Measurements from ENCODE around the gene SEMA6A.

SEMA6A gene

GRCh38 chr5:116396476-116397099 is 178.0 kb downstream of the SEMA6A start:
- no peak for FAIRE-seq

DNA sequence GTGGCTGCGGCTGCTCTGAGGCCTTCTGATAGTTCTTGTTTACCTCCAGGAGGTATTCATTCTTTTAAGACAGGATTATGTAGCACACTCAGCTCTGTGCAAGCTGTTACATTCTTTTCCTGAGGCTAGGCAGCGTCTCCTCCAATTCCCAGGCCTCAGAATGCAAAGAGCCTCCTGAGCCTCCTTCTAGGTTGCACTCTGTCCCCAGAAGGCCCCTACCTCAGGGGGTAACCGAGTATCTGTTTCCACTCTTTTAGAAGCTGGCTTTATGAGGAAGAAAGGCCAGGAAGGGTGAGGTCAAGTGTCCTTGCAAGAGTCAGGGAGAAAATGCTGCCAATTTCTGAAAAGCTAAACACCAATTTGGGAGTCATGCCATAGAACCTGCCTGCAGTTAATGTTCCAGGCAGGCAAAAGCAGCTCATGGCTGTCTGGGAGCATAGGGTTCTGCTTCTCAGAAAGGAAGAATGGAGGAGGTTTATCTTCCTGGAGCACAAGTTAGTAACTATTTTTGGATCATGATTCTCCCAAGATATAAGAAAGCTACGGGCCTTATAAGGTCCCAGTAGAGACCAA is 178.9 kb downstream of the SEMA6A start:
- FAIRE-seq, result no peak

DNA sequence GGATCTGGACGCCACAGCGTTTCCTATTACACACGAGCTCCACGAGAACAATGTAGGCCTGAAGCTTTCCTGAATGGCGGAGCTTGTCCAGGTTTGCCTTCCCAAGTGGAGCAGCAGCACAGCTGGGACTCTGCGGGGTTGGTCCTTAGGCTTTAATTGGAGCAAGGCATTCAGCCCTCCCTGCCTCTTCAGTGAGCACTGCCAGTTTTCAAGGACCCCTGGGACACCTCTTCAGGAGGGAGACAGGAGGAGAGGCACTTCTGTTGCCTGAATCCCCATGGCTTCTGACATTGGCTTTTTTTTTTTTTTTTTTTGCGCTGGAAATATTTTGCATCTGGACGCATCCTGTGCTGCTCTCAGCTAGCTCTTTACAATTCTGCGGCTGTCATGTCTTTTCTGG is 179.4 kb downstream of the SEMA6A start:
- FAIRE-seq, result no peak

- FAIRE-seq, result no peak
These were observed 180.3 kb downstream of the SEMA6A start for GRCh38 chr5:116394186-116394867.

All from endometrium (tissue), 2 donors.